Activated naive CD4-positive, alpha-beta T cell treated with anti-CD3 and anti-CD28 coated beads, Interleukin-2, amount 50 U/mL, for 16 hours (primary cell): ENCODE results near the gene CCDC6.
"Not testable (repeated sequence)": the region's sequence is repeated elsewhere in the genome, so short reads cannot be mapped to it uniquely, and the experiment has no call there.

Experiments
- DNase-seq: peaks from one replicate; pipeline ENCODE4 v3.0.0-alpha.2; 2020

CCDC6 gene

GRCh38 chr10:59805014-59805413 lies 101.3 kb downstream of the CCDC6 start:
- DNase-seq: no peak

DNA sequence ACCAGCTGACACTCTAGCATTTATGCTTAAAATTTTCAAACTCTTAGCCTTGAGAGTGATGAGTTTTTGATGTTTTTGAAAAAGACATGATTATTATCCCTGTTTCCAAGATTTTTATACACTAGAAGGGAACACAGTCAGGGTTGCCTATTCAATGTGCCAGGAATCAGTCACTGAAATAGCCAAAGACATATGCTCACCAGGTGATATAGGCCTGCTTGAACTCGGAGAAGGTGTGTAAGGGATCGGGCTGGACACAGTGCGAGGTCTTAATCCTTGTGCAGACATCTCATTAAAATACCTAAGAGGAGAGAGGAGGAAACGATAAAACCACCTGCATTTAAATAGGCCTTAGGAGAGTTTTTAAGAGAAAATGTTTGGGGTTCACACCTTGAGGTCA lies 102.1 kb downstream of the CCDC6 start:
- no peak for DNase-seq

- DNase-seq: no peak
These were observed 102.6 kb downstream of the CCDC6 start for GRCh38 chr10:59803714-59804113.

- DNase-seq: no peak
These were observed 105.2 kb downstream of the CCDC6 start for GRCh38 chr10:59801171-59801570.

- DNase-seq: no peak
These were observed 106.9 kb downstream of the CCDC6 start for GRCh38 chr10:59799421-59799820.

GRCh38 chr10:59793919-59794318 lies 112.4 kb downstream of the CCDC6 start:
- DNase-seq: no peak

GRCh38 chr10:59792812-59793211 lies 113.5 kb downstream of the CCDC6 start:
- no peak for DNase-seq

DNA sequence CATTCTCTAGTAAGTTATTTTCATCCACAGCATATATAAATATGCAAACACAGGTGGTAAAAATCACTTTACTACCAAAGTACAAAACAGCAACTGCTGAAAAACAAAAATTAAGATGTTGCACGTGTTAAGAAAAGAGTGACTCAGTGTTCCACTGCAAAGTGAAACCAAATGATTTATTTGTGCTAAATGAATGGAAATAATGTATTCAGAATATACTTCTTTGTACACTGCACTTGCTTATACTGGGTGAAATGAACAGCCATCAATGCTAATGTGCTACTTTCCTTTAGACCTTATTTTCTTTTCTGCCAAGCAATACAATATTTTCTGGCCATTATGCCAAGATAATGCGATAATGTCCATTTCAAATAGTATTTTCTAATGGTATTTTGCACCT lies 114.8 kb downstream of the CCDC6 start:
- DNase-seq: no peak

- DNase-seq: not testable (repeated sequence)
These were observed 116.3 kb downstream of the CCDC6 start for GRCh38 chr10:59790080-59790479.

- DNase-seq: not testable (repeated sequence)
These were observed 117.4 kb downstream of the CCDC6 start for GRCh38 chr10:59788914-59789313.

- not testable (repeated sequence) for DNase-seq
These were observed 119.3 kb downstream of the CCDC6 start for GRCh38 chr10:59787032-59787431.

GRCh38 chr10:59785476-59785875 lies 120.9 kb downstream of the CCDC6 start:
- not testable (repeated sequence) for DNase-seq

GRCh38 chr10:59781511-59781910 lies 124.8 kb downstream of the CCDC6 start:
- DNase-seq: no peak

DNA sequence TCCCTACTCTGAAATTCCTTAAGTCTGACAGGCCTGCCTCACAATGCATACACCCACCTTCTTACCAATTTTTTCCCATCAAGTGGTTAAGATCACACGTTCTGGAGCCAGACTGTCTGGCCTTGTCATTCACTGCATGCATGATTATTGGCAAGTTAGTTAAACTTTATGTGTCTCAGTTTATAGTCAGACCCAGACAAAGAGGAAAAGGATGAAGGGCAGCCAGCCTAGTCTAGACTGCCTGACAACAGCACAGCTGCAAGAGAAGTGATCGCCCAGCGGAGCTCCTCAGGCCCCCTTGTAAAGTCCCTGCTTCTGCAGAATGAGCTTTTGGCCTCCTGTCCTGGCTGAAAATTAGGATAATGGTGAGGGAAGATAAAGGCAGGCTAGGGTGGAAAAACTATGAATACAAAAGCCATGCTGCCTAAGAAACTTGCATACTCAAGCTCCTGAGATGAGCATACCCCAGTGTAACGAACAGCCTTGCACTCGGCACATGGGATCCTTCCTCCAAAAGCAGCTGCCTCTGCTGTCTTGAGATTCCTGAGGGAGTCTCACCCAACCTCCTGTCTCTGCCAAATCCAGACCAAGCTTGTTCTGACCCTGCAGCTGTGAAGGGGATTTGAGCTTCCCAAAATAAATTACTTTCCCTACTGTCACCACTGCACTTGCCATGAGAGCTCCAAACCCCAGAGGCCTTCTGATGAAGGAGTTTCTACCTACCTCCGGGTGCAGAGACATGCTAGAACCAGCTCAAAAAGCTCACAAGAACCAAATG lies 126.4 kb downstream of the CCDC6 start:
- no peak for DNase-seq

DNA sequence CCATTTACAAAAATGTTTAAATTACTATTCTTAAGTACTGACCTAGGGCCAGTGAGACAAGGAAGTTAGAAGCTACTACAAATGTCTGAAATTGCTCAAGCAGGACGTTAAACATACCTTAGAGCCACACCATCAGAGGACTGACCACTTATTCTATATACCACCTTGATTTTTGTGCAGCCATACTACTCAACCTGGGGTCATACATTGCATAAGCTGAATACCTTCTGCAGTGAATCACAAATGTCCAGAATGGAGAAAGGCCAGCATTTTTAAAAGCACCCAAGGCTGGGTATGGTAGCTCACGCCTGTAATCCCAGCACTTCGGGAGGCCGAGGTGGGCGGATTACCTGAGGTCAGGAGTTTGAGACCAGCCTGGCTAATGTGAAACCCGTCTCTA lies 131.9 kb downstream of the CCDC6 start:
- no peak for DNase-seq

DNA sequence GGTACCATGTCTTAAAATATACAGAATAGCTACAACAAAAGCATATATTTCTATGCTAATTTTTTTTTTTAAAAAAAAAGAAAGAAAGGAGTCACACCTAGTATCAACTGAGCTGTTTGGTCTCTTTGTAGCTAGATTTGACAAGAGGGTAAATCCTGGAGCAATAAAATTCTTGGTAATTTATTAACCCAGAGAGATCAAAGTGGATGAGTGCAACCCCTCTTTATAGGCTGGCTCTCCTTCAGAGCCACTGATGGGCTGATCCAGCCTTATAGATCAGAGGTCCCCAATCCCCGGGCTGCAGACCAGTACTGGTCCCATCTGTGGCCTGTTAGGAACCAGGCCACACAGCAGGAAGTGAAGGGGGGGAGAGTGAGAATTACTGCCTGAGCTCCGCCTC lies 133.3 kb downstream of the CCDC6 start:
- DNase-seq: no peak

GRCh38 chr10:59771162-59771807 lies 135.1 kb downstream of the CCDC6 start:
- DNase-seq: no peak

DNA sequence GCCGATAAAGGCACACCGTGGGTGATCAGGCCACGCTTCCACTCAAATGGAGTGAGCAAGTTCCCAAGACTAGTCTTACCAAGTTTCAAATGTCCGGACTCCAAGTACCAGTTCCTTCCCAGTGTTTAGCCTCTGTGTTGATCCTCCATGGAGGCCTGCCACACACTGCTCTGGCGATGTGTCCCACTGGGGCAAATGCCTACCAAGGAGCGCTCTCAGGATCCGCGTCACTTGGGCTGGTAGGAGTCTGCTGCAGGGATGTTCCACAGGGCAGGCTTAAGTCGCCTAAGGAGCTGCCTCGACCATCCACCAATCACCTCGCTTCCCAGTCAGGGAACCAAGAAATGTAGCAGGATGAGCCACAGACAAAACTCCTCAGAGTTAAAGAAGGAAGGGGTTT lies 135.7 kb downstream of the CCDC6 start:
- DNase-seq: no peak

DNA sequence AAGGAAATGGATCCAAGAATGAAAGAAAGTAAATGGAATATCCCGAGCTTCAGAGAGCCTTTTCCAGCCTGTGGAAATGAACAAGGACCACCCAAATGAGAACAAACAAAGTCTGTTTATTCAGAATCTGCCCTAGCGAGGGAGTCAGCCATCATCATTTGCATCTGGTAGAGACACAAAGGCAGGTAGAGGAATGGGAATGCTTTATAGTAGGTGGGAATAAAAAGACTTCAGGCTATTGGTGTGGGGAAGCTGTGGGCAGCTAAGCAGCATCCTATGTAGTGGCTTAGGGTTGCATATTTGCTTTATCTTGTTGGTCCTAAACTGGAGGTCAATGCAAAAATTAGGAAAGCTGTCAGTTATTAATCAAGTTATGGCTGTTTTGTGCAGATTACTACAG lies 143.9 kb downstream of the CCDC6 start:
- no peak for DNase-seq

DNA sequence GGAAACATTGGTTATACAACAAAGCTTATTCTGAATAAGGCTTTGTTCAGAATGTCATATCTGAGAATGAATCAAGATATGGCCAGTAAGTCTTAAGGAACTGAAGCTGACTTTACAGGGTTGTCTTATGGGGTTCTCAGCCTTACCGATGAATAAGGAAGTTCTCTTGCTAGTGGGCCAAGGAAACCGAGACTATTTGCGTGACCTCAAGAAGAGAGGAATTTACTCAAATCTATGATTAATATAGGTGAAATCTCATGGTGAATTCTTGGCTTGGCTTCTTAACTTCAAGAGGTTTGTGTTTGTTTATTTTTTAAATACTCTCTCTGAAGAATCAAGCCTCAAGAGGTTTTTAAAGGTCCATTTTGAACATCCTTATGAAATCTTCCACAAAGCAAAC lies 148.4 kb downstream of the CCDC6 start:
- DNase-seq: no peak

GRCh38 chr10:59754951-59755350 lies 151.4 kb downstream of the CCDC6 start:
- no peak for DNase-seq

GRCh38 chr10:59753267-59753666 lies 153.1 kb downstream of the CCDC6 start, which contains the start of gene MRLN:
MRLN (minus strand) TSS chr10:59753455.
- DNase-seq: no peak

GRCh38 chr10:59752278-59752940 lies 153.9 kb downstream of the CCDC6 start:
- no peak for DNase-seq
